ENCODE measurements around the gene CDH4.

Gene CDH4

GRCh38 chr20:61499859-61500554, 247.9 kb downstream of the CDH4 start:
- DNase-seq, result no peak

- no peak for DNase-seq
Observed at GRCh38 chr20:61500791-61501321, 248.8 kb downstream of the CDH4 start.

- DNase-seq, result no peak
Observed at GRCh38 chr20:61502433-61502832, 250.4 kb downstream of the CDH4 start.

GRCh38 chr20:61503106-61503505, 251.0 kb downstream of the CDH4 start:
- DNase-seq, result no peak

- DNase-seq, result no peak
Observed at GRCh38 chr20:61505508-61505907, 253.4 kb downstream of the CDH4 start.

- DNase-seq, result no peak
Observed at GRCh38 chr20:61507778-61508177, 255.7 kb downstream of the CDH4 start.

GRCh38 chr20:61508301-61509096, 256.4 kb downstream of the CDH4 start:
- DNase-seq, result no peak

GRCh38 chr20:61510778-61511330, 258.8 kb downstream of the CDH4 start:
- no peak for DNase-seq

GRCh38 chr20:61512475-61512874, 260.4 kb downstream of the CDH4 start:
- no peak for DNase-seq

GRCh38 chr20:61513124-61514017, 261.3 kb downstream of the CDH4 start:
- DNase-seq, result no peak

GRCh38 chr20:61514018-61514365, 261.9 kb downstream of the CDH4 start:
- DNase-seq, result no peak

GRCh38 chr20:61514396-61514795, 262.3 kb downstream of the CDH4 start:
- DNase-seq, result no peak

GRCh38 chr20:61514805-61515505, 262.9 kb downstream of the CDH4 start:
- DNase-seq, result no peak

- no peak for DNase-seq
Observed at GRCh38 chr20:61515922-61516321, 263.9 kb downstream of the CDH4 start.

GRCh38 chr20:61516346-61517208, 264.5 kb downstream of the CDH4 start:
- DNase-seq, result no peak

- no peak for DNase-seq
Observed at GRCh38 chr20:61517419-61517818, 265.4 kb downstream of the CDH4 start.

- no peak for DNase-seq
Observed at GRCh38 chr20:61518424-61518951, 266.4 kb downstream of the CDH4 start.

- no peak for DNase-seq
Observed at GRCh38 chr20:61519488-61519887, 267.4 kb downstream of the CDH4 start.

GRCh38 chr20:61520076-61520892, 268.2 kb downstream of the CDH4 start:
- no peak for DNase-seq

GRCh38 chr20:61520893-61521460, 268.9 kb downstream of the CDH4 start:
- DNase-seq, result no peak
